Neural progenitor cell (in vitro differentiated cells): ENCODE measurements around the gene COX19. TPM values are rescaled to one million over a fixed set of nuclear protein-coding genes. Genes with fewer than 3 reads are reported as not detected.

Source experiments
- DNase-seq: peaks from one replicate; pipeline ENCODE4 v3.0.0-alpha.2; 2016; ENCODE audit warnings: low spot score
- H2AFZ ChIP-seq: fragments of 200-600 bp; sonication (generic); replicated peaks from 2 replicates; pipeline ENCODE4 v1.6.1; 2016; ENCODE audit warnings: antibody characterized with exemption
- H3F3A ChIP-seq: fragments of 200-600 bp; sonication (generic); 2 replicates; pipeline ENCODE4 v1.6.1; 2016; ENCODE audit warnings: antibody characterized with exemption, low read depth
- H3K27ac ChIP-seq: fragments of 200-600 bp; sonication (generic); 2 replicates; pipeline ENCODE4 v1.5.1; 2016; ENCODE audit warnings: mild to moderate bottlenecking
- H3K27me3 ChIP-seq: fragments of 200-600 bp; sonication (generic); 2 replicates; pipeline ENCODE4 v1.6.1; 2016; ENCODE audit warnings: mild to moderate bottlenecking, moderate library complexity
- H3K36me3 ChIP-seq: fragments of 200-600 bp; sonication (generic); 2 replicates; pipeline ENCODE4 v1.5.1; 2016
- H3K4me1 ChIP-seq: fragments of 200-600 bp; sonication (generic); 2 replicates; pipeline ENCODE4 v1.6.1; 2016; ENCODE audit warnings: mixed run types
- H3K4me2 ChIP-seq: fragments of 200-600 bp; sonication (generic); 2 replicates; pipeline ENCODE4 v1.6.1; 2016
- H3K4me3 ChIP-seq: fragments of 200-600 bp; sonication (generic); 2 replicates; pipeline ENCODE4 v1.5.1; 2016
- H3K79me2 ChIP-seq: fragments of 200-600 bp; sonication (generic); 2 replicates; pipeline ENCODE4 v1.6.1; 2016; ENCODE audit warnings: low read depth
- H3K9ac ChIP-seq: fragments of 200-600 bp; sonication (generic); 2 replicates; pipeline ENCODE4 v1.6.1; 2016
- H3K9me3 ChIP-seq: fragments of 200-600 bp; sonication (generic); 2 replicates; pipeline ENCODE4 v1.5.1; 2016; ENCODE audit warnings: low read depth
- H4K20me1 ChIP-seq: fragments of 200-600 bp; sonication (generic); 2 replicates; pipeline ENCODE4 v1.6.1; 2016; ENCODE audit warnings: low read depth
- H3K27ac Mint-ChIP-seq: 3 replicates; pipeline ENCODE4 v1.8.0; 2021; ENCODE audit warnings: mixed read lengths
- H3K27me3 Mint-ChIP-seq: 2 replicates; pipeline ENCODE4 v1.8.0; 2022; ENCODE audit warnings: low read depth, mild to moderate bottlenecking, inconsistent platforms, moderate library complexity, mixed read lengths; ENCODE audit not compliant: insufficient read depth
- H3K36me3 Mint-ChIP-seq: 3 replicates; pipeline ENCODE4 v1.8.0; 2021; ENCODE audit warnings: mixed read lengths
- H3K4me1 Mint-ChIP-seq: 3 replicates; pipeline ENCODE4 v1.8.0; 2021; ENCODE audit warnings: mixed read lengths
- H3K4me3 Mint-ChIP-seq: 3 replicates; pipeline ENCODE4 v1.8.0; 2021; ENCODE audit warnings: mild to moderate bottlenecking, moderate library complexity, mixed read lengths
- H3K9me3 Mint-ChIP-seq: 3 replicates; pipeline ENCODE4 v1.8.0; 2020; ENCODE audit warnings: mixed read lengths
- EZH2 ChIP-seq: fragments of 200-600 bp; sonication (generic); IDR thresholded peaks from 2 replicates; pipeline ENCODE4 v1.6.1; 2017; ENCODE audit warnings: antibody characterized with exemption, mild to moderate bottlenecking, moderate library complexity
- EZH2phosphoT487 ChIP-seq: fragments of 200-600 bp; sonication (generic); IDR thresholded peaks from 2 replicates; pipeline ENCODE4 v1.6.1; 2017; ENCODE audit warnings: antibody characterized with exemption
- total RNA-seq: library from RNA; depleted of rRNA; stranded (reverse); fragments of >200 nt; gene quantifications from 2 replicates; pipeline ENCODE4 v1.2.3, GENCODE V29; 2015; ENCODE audit warnings: low replicate concordance
- TF ChIP-seq, protein P1 (sequence below): fragments of 200-600 bp; sonication (generic); IDR thresholded peaks from 2 replicates; pipeline ENCODE4 v1.5.1; 2017; ENCODE audit warnings: antibody characterized with exemption, mild to moderate bottlenecking

COX19 gene
- total RNA-seq, 1 donor from 2014 or later: 15.1 TPM

DNA sequence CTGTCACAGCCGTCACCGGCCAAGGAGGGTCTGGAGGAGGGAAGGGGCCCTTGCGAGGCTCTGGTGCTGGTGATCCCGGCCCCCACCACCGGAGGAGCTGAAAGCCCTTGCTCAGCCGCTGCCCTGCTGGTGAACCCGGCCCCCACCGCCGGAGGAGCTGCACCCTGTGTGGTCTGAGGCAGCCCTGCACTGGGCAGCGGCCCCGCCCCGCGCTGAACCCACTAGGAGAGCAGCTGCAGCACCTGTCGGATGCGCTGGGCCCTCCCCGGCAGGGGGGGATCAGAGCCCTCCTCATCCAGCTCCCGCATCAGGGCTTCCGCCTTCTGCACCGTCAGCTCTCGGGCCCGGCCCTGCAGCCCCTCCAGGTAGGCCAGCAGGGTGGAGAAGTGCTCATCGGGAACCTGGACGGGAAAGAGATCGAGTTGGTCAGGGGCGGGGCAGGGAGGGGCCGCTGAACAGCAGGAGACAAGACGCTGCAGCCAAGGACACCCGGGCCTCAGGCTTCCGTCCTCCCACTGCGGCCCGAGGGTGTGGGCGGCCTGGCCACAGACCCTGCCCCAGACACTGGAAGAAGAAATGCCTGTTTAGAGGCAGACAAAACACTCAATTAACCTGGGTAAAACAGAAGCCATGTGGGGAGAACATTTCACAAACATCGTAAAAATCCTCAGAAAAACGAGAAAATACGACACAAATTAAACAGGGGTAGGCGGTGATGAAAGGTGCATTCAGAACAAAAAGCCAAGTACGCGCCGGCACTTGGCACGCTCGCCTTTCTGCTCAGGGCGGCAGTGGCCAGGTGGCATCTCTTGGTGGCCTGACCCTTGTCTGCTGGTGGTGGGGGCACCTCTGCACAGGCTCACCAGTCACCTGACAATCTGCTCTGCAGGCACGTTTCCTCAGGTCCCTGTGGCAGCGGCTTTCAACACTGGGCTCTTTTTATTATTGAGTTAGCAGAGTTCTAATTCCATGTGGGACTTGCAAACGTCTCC, 22.4 kb upstream of the COX19 start:
- H3K9me3 ChIP-seq: no peaks in the 10 kb centered on the region
- H3K4me1 ChIP-seq: peaks cover 10% of the 10 kb centered on the region
- H3K27ac Mint-ChIP-seq: no peak overlapping the region
- H3K4me3 Mint-ChIP-seq: no peak overlapping the region
- H3K36me3 ChIP-seq: no peaks in the 10 kb centered on the region
- no peaks in the 10 kb centered on the region for H3K79me2 ChIP-seq
- peaks cover 21% of the 10 kb centered on the region for H3F3A ChIP-seq
- peaks cover 4% of the 10 kb centered on the region for H3K27me3 Mint-ChIP-seq
- peak; percentile 53 for DNase-seq
- no peaks in the 10 kb centered on the region for H3K36me3 Mint-ChIP-seq
- H3K27ac ChIP-seq: no peak overlapping the region
- peaks cover 6% of the 10 kb centered on the region for H4K20me1 ChIP-seq
- no peak overlapping the region for H3K4me2 ChIP-seq
- H3K4me3 ChIP-seq: no peak overlapping the region
- H2AFZ ChIP-seq: no peak overlapping the region
- peaks cover 22% of the 10 kb centered on the region for H3K4me1 Mint-ChIP-seq
- TF ChIP-seq EZH2phosphoT487 (no peak), EZH2 (no peak)
- TF ChIP-seq, protein P1, sequence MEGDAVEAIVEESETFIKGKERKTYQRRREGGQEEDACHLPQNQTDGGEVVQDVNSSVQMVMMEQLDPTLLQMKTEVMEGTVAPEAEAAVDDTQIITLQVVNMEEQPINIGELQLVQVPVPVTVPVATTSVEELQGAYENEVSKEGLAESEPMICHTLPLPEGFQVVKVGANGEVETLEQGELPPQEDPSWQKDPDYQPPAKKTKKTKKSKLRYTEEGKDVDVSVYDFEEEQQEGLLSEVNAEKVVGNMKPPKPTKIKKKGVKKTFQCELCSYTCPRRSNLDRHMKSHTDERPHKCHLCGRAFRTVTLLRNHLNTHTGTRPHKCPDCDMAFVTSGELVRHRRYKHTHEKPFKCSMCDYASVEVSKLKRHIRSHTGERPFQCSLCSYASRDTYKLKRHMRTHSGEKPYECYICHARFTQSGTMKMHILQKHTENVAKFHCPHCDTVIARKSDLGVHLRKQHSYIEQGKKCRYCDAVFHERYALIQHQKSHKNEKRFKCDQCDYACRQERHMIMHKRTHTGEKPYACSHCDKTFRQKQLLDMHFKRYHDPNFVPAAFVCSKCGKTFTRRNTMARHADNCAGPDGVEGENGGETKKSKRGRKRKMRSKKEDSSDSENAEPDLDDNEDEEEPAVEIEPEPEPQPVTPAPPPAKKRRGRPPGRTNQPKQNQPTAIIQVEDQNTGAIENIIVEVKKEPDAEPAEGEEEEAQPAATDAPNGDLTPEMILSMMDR: peak; percentile 21
- no peaks in the 10 kb centered on the region for H3K27me3 ChIP-seq
- H3K9ac ChIP-seq: peak overlapping the region; percentile 6
- no peaks in the 10 kb centered on the region for H3K9me3 Mint-ChIP-seq

DNA sequence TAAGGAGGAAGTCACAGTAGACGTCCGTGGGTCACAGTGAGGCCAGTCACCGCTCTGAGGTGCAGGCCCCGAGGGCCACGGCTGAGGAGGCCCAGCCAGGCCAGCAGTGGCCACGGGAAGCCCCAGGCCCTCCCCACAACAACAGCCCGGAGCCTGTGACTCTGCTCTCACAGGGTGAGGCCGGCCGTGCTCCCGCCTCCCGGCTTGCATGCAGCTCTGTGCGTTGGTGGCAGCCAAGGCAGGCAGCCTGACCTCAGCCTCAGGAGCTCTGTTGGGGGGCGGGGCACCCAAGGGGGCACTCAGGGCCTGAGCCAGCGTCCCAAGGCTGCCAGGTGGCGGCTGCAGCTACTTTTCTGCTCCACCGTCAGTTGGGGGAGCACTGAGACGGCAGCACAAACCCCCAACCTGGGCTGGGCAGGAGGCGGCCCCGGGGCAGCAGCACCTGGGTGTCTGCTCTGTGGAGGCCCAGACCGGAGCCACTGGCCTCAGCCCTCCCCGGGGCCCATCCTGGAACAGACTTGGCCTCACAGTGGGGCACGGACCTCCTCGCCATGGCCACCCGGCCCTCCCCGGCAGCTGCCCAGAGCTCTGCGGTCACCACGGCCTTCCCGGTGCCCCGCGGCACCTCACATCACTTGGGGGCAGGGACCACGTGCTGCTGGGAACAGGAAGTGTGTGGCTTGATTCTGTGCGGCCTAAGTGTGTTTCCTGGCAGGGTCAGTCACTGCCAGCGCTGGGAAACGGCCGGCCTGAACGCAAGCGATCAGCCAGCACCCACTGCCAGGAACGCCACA, 20.9 kb upstream of the COX19 start:
- TF ChIP-seq, protein P1: no peak
- TF ChIP-seq EZH2 (no peak), EZH2phosphoT487 (no peak)
- no peaks in the 10 kb centered on the region for H3K36me3 Mint-ChIP-seq
- no peaks in the 10 kb centered on the region for H3K9me3 Mint-ChIP-seq
- Histone ChIP-seq H3K4me2 (no peak overlapping the region), H3K27ac (no peak overlapping the region), H3K4me1 (peaks cover 10% of the 10 kb centered on the region), H3K9me3 (no peaks in the 10 kb centered on the region), H4K20me1 (peaks cover 6% of the 10 kb centered on the region), H3K4me3 (no peak overlapping the region), H3F3A (peaks cover 21% of the 10 kb centered on the region), H3K27me3 (no peaks in the 10 kb centered on the region), H3K79me2 (no peaks in the 10 kb centered on the region), H3K36me3 (no peaks in the 10 kb centered on the region), H3K9ac (no peak overlapping the region), H2AFZ (no peak overlapping the region)
- DNase-seq: no peak
- H3K27ac Mint-ChIP-seq: no peak overlapping the region
- peaks cover 6% of the 10 kb centered on the region for H3K27me3 Mint-ChIP-seq
- H3K4me1 Mint-ChIP-seq: peaks cover 22% of the 10 kb centered on the region
- H3K4me3 Mint-ChIP-seq: no peak overlapping the region

DNA sequence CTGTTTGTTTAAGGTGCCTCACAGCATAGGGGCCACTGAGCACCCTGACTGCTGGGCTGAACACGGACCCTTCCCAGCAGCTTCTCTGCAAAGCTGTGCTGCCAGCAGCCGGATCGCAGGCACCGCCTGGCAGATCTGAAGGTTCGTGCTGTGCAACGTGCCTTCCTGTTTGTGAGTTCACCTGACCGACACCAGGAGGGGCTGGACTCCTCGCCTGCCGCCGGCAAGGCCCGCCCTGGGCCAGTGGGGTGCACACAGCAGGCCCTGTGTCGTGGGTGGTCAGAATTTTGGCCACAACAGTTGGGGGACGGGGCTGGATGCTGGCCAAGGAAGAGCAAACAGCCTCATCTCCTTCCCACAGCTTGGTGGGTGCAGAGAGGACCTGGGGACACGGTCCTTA, 20.2 kb upstream of the COX19 start:
- TF ChIP-seq, protein P1: no peak
- TF ChIP-seq EZH2: no peak
- no peak for TF ChIP-seq EZH2phosphoT487
- Histone ChIP-seq H3K4me1 (peaks cover 4% of the 10 kb centered on the region), H2AFZ (no peak overlapping the region), H4K20me1 (peaks cover 3% of the 10 kb centered on the region), H3K9ac (no peak overlapping the region), H3K36me3 (no peaks in the 10 kb centered on the region), H3K27me3 (no peaks in the 10 kb centered on the region), H3K4me3 (no peak overlapping the region), H3F3A (peaks cover 17% of the 10 kb centered on the region), H3K4me2 (no peak overlapping the region), H3K9me3 (no peaks in the 10 kb centered on the region), H3K79me2 (no peaks in the 10 kb centered on the region), H3K27ac (no peak overlapping the region)
- H3K36me3 Mint-ChIP-seq: no peaks in the 10 kb centered on the region
- H3K27me3 Mint-ChIP-seq: peaks cover 4% of the 10 kb centered on the region
- no peak for DNase-seq
- H3K27ac Mint-ChIP-seq: no peak overlapping the region
- no peaks in the 10 kb centered on the region for H3K9me3 Mint-ChIP-seq
- H3K4me1 Mint-ChIP-seq: peaks cover 20% of the 10 kb centered on the region
- no peak overlapping the region for H3K4me3 Mint-ChIP-seq
